Ishikawa (cell line): ENCODE results near the gene ITIH3.

ENCODE experiments used
- CEBPB ChIP-seq: IDR thresholded peaks from 2 replicates; pipeline ENCODE4 v1.6.1; 2012
- CREB1 ChIP-seq: IDR thresholded peaks from 2 replicates; pipeline ENCODE4 v1.6.1; 2012; ENCODE audit warnings: low read depth
- EGR1 ChIP-seq: IDR thresholded peaks from 2 replicates; pipeline ENCODE4 v1.6.1; 2012
- EP300 ChIP-seq: IDR thresholded peaks from 2 replicates; pipeline ENCODE4 v1.6.1; 2012; ENCODE audit warnings: borderline replicate concordance
- FOXM1 ChIP-seq: IDR thresholded peaks from 2 replicates; pipeline ENCODE4 v1.6.1; 2012; ENCODE audit warnings: low read depth, borderline replicate concordance
- MAX ChIP-seq: IDR thresholded peaks from 2 replicates; pipeline ENCODE4 v1.6.1; 2012
- NFIC ChIP-seq: IDR thresholded peaks from 2 replicates; pipeline ENCODE4 v1.6.1; 2012
- RAD21 ChIP-seq: IDR thresholded peaks from 2 replicates; pipeline ENCODE4 v1.6.1; 2012; ENCODE audit warnings: low read depth
- REST ChIP-seq: IDR thresholded peaks from 2 replicates; pipeline ENCODE4 v1.6.1; 2012; ENCODE audit warnings: low read depth, mild to moderate bottlenecking
- TAF1 ChIP-seq: IDR thresholded peaks from 2 replicates; pipeline ENCODE4 v1.6.1; 2012; ENCODE audit warnings: low read depth, mild to moderate bottlenecking
- TCF12 ChIP-seq: IDR thresholded peaks from 2 replicates; pipeline ENCODE4 v1.6.1; 2012; ENCODE audit warnings: low read depth
- TEAD4 ChIP-seq: IDR thresholded peaks from 2 replicates; pipeline ENCODE4 v1.6.1; 2012
- USF1 ChIP-seq: IDR thresholded peaks from 2 replicates; pipeline ENCODE4 v1.6.1; 2012
- YY1 ChIP-seq: IDR thresholded peaks from 2 replicates; pipeline ENCODE4 v1.6.1; 2012; ENCODE audit warnings: low read depth
- ZBTB7A ChIP-seq: IDR thresholded peaks from 2 replicates; pipeline ENCODE4 v1.6.1; 2012; ENCODE audit warnings: low read depth

ITIH3 gene

GRCh38 chr3:52794612-52795099, at the start of gene ITIH3:
Gene ITIH3 (plus strand): TSS chr3:52794796. CDS start chr3:52794804, 8 bp downstream.
- no peak for TF ChIP-seq TAF1
- no peak for TF ChIP-seq TEAD4
- no peak for TF ChIP-seq REST
- TF ChIP-seq TCF12 = no peak
- no peak for TF ChIP-seq NFIC
- no peak for TF ChIP-seq FOXM1
- TF ChIP-seq ZBTB7A = no peak
- no peak for TF ChIP-seq EP300
- TF ChIP-seq YY1 = no peak

GRCh38 chr3:52752045-52752660, 42.4 kb upstream of the ITIH3 start:
- TF ChIP-seq CEBPB (no peak), REST (no peak), CREB1 (no peak), TEAD4 (no peak), RAD21 (no peak), ZBTB7A (no peak), EGR1 (no peak), YY1 (no peak), TAF1 (no peak), MAX (no peak), EP300 (no peak)

- no peak for TF ChIP-seq ZBTB7A
- TF ChIP-seq EP300 = no peak
- TF ChIP-seq TAF1 = no peak
These were observed 40.2 kb upstream of the ITIH3 start for GRCh38 chr3:52754373-52754772.

- TF ChIP-seq USF1 = no peak
- no peak for TF ChIP-seq MAX
- no peak for TF ChIP-seq NFIC
- no peak for TF ChIP-seq EGR1
- TF ChIP-seq REST = no peak
- TF ChIP-seq CREB1 = no peak
- no peak for TF ChIP-seq TAF1
- TF ChIP-seq CEBPB = no peak
- no peak for TF ChIP-seq TCF12
- no peak for TF ChIP-seq RAD21
- no peak for TF ChIP-seq TEAD4
- TF ChIP-seq ZBTB7A = no peak
- TF ChIP-seq EP300 = no peak
- no peak for TF ChIP-seq YY1
- no peak for TF ChIP-seq FOXM1
These were observed 38.5 kb upstream of the ITIH3 start for GRCh38 chr3:52756141-52756540.

- TF ChIP-seq EP300 = no peak
- no peak for TF ChIP-seq TAF1
- no peak for TF ChIP-seq CEBPB
- no peak for TF ChIP-seq FOXM1
- no peak for TF ChIP-seq TEAD4
- TF ChIP-seq MAX = no peak
- no peak for TF ChIP-seq EGR1
- TF ChIP-seq REST = no peak
- TF ChIP-seq USF1 = no peak
- TF ChIP-seq NFIC = no peak
- TF ChIP-seq YY1 = no peak
- TF ChIP-seq CREB1 = no peak
- TF ChIP-seq ZBTB7A = no peak
- no peak for TF ChIP-seq RAD21
- no peak for TF ChIP-seq TCF12
These were observed 31.1 kb upstream of the ITIH3 start for GRCh38 chr3:52763466-52763865.
